K562 (cell line): ENCODE data around the gene ZNF665. TPM values are rescaled to one million over a fixed set of nuclear protein-coding genes. Genes with fewer than 3 reads are reported as not detected.

Experiments
- CBX8 ChIP-seq: fragments of 200-600 bp; sonication (generic); IDR thresholded peaks from 2 replicates; pipeline ENCODE4 v1.6.1; 2012; ENCODE audit warnings: borderline replicate concordance, mixed run types, low read depth, mild to moderate bottlenecking, moderate library complexity, mixed read lengths, low read length, control low read depth, inconsistent platforms; ENCODE audit not compliant: poor library complexity, severe bottlenecking; ENCODE audit errors: extremely low read depth
- CCNT2 ChIP-seq: IDR thresholded peaks from 2 replicates; pipeline ENCODE4 v1.6.1; 2011; ENCODE audit warnings: borderline replicate concordance, low read depth, mild to moderate bottlenecking, moderate library complexity, mixed read lengths, low read length; ENCODE audit not compliant: insufficient read length; ENCODE audit errors: extremely low read depth
- CSDE1 ChIP-seq, 2 experiments: fragments of 450-650 bp; IDR thresholded peaks; 2 replicates each; pipeline ENCODE4 v1.6.1; 2016; ENCODE audit warnings: mild to moderate bottlenecking in 1 of 2
- ELF4 ChIP-seq: fragments of 450-650 bp; formaldehyde crosslinking; IDR thresholded peaks from 2 replicates; pipeline ENCODE4 v1.4.0; 2022; ENCODE audit warnings: missing genetic modification characterization
- ESRRA ChIP-seq: fragments of 450-650 bp; IDR thresholded peaks from 2 replicates; pipeline ENCODE4 v1.6.1; 2014; ENCODE audit warnings: low read depth, mild to moderate bottlenecking, moderate library complexity, borderline replicate concordance
- IRF2 ChIP-seq: sonication (generic); formaldehyde crosslinking; IDR thresholded peaks from 2 replicates; pipeline ENCODE4 v1.8.1; 2022; ENCODE audit warnings: mild to moderate bottlenecking, missing genetic modification reagents
- KAT7 ChIP-seq: sonication (generic); formaldehyde crosslinking; IDR thresholded peaks from 2 replicates; pipeline ENCODE4 v1.8.0; 2022; ENCODE audit warnings: missing genetic modification reagents, mild to moderate bottlenecking, borderline replicate concordance
- MAFF ChIP-seq: IDR thresholded peaks from 2 replicates; pipeline ENCODE4 v1.6.1; 2012; ENCODE audit warnings: low read length, improper control_type of control experiment
- SIRT6 ChIP-seq: IDR thresholded peaks from one replicate; pipeline ENCODE4 v1.6.1; 2012; ENCODE audit warnings: low read depth, mild to moderate bottlenecking, control low read depth, inconsistent platforms, low read length, moderate library complexity
- TBL1XR1 ChIP-seq, 2 experiments: IDR thresholded peaks; 2 replicates each; pipeline ENCODE4 v1.6.1; 2012; ENCODE audit warnings: improper control_type of control experiment in 2 of 2, low read length in 2 of 2, mild to moderate bottlenecking in 1 of 2
- ZNF224 ChIP-seq: sonication (generic); formaldehyde crosslinking; IDR thresholded peaks from 2 replicates; pipeline ENCODE4 v1.8.0; 2022; ENCODE audit warnings: mild to moderate bottlenecking, missing genetic modification reagents
- ZNF584 ChIP-seq: fragments of 200-800 bp; sonication (Bioruptor generic); IDR thresholded peaks from 2 replicates; pipeline ENCODE4 v1.6.1; 2016; ENCODE audit warnings: low read depth, mild to moderate bottlenecking, missing genetic modification characterization, missing compliant biosample characterization
- polyA plus RNA-seq, 8 experiments: library from polyadenylated mRNA; depleted of rRNA in 4 of 8; stranded (reverse) in 5 of 8; unstranded in 3 of 8; fragments of >200 nt; fragmentation: Nextera tagmentation in 2 of 8; fragmentation: Illumina TruSeq in 1 of 8; extraction: Ambion mirVana in 2 of 8; extraction: Trizol in 1 of 8; gene quantifications; 2 replicates each; pipeline versions ENCODE4 v1.2.1 to v1.2.3, GENCODE V29; 2011 to 2014; ENCODE audit warnings: inconsistent platforms in 1 of 8, missing spikeins in 1 of 8
- total RNA-seq, 7 experiments: library from RNA; depleted of rRNA in 6 of 7; stranded (reverse); fragments of >200 nt in 6 of 7; fragmentation: Illumina TruSeq in 2 of 7; extraction: Trizol in 2 of 7; gene quantifications; 2 replicates each; pipeline versions ENCODE4 v1.2.1 to v1.2.3, GENCODE V29; 2011 to 2021; ENCODE audit warnings: low replicate concordance in 1 of 7
- TF ChIP-seq, protein P1 (sequence below): sonication (generic); formaldehyde crosslinking; IDR thresholded peaks from 2 replicates; pipeline ENCODE4 v1.8.0; 2023; ENCODE audit warnings: mild to moderate bottlenecking, missing genetic modification reagents
- TF ChIP-seq, protein P2 (sequence below), 3 experiments: fragments of 200-800 bp in 1 of 3; fragments of 250-450 bp in 1 of 3; fragments of 450-650 bp in 1 of 3; sonication (Bioruptor Pico) in 1 of 3; sonication (Bioruptor generic) in 1 of 3; formaldehyde crosslinking in 1 of 3; IDR thresholded peaks; 2 replicates each; pipeline versions ENCODE4 v1.6.1 to v1.8.0; 2016 to 2022; ENCODE audit warnings: mild to moderate bottlenecking in 2 of 3, missing genetic modification characterization in 2 of 3, missing compliant biosample characterization in 1 of 3, moderate library complexity in 1 of 3
- TF ChIP-seq, protein P3 (sequence below): fragments of 450-650 bp; IDR thresholded peaks from 2 replicates; pipeline ENCODE4 v1.6.1; 2018; ENCODE audit not compliant: partially characterized antibody

Gene ZNF665
- total and polyA plus RNA-seq, 9 of the 15 experiments (the other 6 are each of a cell fraction or from before 2014, with no cell fraction given) = 1.9 to 7.6 (median 2.8) TPM

DNA sequence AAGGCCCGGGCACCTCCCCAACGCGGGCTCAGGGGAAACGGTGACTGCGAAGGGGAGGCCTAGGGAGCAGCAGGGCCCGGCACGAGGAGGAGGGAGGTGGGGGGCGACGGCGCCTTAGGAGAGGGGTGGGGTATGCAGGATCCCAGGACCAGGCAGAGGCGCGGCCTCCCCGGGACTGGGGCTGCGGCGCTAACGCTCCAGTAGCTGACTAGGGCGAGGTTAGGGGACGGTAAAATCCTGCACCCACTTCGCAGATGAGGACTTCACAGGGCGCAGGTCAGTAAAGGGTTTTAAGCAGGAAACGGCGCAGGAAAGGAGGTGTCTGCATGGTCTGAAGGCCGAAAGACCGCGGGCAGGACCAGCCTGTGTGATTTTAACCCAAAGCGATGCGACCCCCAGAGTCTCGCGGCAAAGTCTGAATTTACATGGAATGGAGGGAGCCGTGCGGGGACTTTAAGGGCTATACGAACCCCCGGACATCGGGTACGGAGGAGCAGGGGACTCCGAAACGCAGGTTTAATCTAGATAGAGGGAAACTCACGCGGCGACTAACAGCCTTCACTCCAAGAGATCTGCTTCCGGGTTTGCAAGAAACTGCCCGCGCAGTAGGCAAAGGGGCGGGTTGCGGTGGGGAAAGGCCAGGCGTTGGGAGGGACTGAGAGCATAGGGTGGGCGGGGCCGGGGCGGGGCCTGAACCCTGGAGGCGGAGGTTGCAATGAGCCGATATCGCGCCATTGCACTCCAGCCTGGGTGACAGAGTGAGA lies at the start of gene ZNF665 (continued):
- no peak for TF ChIP-seq TBL1XR1 (IDR thresholded peaks at IDR 0.05; ENCODE audit: low read length in 2 of 2)
- TF ChIP-seq, protein P1, sequence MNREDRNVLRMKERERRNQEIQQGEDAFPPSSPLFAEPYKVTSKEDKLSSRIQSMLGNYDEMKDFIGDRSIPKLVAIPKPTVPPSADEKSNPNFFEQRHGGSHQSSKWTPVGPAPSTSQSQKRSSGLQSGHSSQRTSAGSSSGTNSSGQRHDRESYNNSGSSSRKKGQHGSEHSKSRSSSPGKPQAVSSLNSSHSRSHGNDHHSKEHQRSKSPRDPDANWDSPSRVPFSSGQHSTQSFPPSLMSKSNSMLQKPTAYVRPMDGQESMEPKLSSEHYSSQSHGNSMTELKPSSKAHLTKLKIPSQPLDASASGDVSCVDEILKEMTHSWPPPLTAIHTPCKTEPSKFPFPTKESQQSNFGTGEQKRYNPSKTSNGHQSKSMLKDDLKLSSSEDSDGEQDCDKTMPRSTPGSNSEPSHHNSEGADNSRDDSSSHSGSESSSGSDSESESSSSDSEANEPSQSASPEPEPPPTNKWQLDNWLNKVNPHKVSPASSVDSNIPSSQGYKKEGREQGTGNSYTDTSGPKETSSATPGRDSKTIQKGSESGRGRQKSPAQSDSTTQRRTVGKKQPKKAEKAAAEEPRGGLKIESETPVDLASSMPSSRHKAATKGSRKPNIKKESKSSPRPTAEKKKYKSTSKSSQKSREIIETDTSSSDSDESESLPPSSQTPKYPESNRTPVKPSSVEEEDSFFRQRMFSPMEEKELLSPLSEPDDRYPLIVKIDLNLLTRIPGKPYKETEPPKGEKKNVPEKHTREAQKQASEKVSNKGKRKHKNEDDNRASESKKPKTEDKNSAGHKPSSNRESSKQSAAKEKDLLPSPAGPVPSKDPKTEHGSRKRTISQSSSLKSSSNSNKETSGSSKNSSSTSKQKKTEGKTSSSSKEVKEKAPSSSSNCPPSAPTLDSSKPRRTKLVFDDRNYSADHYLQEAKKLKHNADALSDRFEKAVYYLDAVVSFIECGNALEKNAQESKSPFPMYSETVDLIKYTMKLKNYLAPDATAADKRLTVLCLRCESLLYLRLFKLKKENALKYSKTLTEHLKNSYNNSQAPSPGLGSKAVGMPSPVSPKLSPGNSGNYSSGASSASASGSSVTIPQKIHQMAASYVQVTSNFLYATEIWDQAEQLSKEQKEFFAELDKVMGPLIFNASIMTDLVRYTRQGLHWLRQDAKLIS = no peak
- TF ChIP-seq ZNF584 = no peak
- TF ChIP-seq, protein P2, sequence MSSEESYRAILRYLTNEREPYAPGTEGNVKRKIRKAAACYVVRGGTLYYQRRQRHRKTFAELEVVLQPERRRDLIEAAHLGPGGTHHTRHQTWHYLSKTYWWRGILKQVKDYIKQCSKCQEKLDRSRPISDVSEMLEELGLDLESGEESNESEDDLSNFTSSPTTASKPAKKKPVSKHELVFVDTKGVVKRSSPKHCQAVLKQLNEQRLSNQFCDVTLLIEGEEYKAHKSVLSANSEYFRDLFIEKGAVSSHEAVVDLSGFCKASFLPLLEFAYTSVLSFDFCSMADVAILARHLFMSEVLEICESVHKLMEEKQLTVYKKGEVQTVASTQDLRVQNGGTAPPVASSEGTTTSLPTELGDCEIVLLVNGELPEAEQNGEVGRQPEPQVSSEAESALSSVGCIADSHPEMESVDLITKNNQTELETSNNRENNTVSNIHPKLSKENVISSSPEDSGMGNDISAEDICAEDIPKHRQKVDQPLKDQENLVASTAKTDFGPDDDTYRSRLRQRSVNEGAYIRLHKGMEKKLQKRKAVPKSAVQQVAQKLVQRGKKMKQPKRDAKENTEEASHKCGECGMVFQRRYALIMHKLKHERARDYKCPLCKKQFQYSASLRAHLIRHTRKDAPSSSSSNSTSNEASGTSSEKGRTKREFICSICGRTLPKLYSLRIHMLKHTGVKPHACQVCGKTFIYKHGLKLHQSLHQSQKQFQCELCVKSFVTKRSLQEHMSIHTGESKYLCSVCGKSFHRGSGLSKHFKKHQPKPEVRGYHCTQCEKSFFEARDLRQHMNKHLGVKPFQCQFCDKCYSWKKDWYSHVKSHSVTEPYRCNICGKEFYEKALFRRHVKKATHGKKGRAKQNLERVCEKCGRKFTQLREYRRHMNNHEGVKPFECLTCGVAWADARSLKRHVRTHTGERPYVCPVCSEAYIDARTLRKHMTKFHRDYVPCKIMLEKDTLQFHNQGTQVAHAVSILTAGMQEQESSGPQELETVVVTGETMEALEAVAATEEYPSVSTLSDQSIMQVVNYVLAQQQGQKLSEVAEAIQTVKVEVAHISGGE (CRISPR knock-in tag; IDR thresholded peaks at IDR 0.05) = no peak; a peak in 1 of 6 replicates
- no peak for TF ChIP-seq CCNT2
- no peak for TF ChIP-seq ESRRA
- TF ChIP-seq ELF4 (CRISPR knock-in tag) = no peak
- no peak for TF ChIP-seq KAT7 (CRISPR knock-in tag)
- no peak for TF ChIP-seq MAFF
- no peak for TF ChIP-seq SIRT6
- no peak for TF ChIP-seq IRF2 (CRISPR knock-in tag)
- TF ChIP-seq ZNF224 (CRISPR knock-in tag) = no peak
- no peak for TF ChIP-seq CSDE1 (IDR thresholded peaks at IDR 0.05)
- TF ChIP-seq, protein P3, sequence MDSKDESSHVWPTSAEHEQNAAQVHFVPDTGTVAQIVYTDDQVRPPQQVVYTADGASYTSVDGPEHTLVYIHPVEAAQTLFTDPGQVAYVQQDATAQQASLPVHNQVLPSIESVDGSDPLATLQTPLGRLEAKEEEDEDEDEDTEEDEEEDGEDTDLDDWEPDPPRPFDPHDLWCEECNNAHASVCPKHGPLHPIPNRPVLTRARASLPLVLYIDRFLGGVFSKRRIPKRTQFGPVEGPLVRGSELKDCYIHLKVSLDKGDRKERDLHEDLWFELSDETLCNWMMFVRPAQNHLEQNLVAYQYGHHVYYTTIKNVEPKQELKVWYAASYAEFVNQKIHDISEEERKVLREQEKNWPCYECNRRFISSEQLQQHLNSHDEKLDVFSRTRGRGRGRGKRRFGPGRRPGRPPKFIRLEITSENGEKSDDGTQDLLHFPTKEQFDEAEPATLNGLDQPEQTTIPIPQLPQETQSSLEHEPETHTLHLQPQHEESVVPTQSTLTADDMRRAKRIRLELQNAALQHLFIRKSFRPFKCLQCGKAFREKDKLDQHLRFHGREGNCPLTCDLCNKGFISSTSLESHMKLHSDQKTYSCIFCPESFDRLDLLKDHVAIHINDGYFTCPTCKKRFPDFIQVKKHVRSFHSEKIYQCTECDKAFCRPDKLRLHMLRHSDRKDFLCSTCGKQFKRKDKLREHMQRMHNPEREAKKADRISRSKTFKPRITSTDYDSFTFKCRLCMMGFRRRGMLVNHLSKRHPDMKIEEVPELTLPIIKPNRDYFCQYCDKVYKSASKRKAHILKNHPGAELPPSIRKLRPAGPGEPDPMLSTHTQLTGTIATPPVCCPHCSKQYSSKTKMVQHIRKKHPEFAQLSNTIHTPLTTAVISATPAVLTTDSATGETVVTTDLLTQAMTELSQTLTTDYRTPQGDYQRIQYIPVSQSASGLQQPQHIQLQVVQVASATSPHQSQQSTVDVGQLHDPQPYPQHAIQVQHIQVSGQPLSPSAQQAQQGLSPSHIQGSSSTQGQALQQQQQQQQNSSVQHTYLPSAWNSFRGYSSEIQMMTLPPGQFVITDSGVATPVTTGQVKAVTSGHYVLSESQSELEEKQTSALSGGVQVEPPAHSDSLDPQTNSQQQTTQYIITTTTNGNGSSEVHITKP = no peak
- TF ChIP-seq CBX8 = no peak
